GM23248 (cell line): ENCODE results near the gene PKIB. TPM values are rescaled to one million over a fixed set of nuclear protein-coding genes. Genes with fewer than 3 reads are reported as not detected.
A peak's percentile ranks its signal among the peaks of the same experiment; 100 is the strongest.
"Not testable (repeated sequence)": the region's sequence is repeated elsewhere in the genome, so short reads cannot be mapped to it uniquely, and the experiment has no call there.

ENCODE experiments used
- DNase-seq: peaks from one replicate; pipeline ENCODE4 v3.0.0-alpha.2; 2015
- H2AFZ ChIP-seq: fragments of 200-600 bp; sonication (generic); 2 replicates; pipeline ENCODE4 v1.6.1; 2016; ENCODE audit warnings: antibody characterized with exemption
- H3F3A ChIP-seq: fragments of 200-600 bp; sonication (generic); 2 replicates; pipeline ENCODE4 v1.6.1; 2016; ENCODE audit warnings: mild to moderate bottlenecking, antibody characterized with exemption, mixed run types; ENCODE audit not compliant: insufficient read depth
- H3K27ac ChIP-seq: fragments of 200-600 bp; sonication (generic); 2 replicates; pipeline ENCODE4 v1.5.1; 2016; ENCODE audit warnings: mild to moderate bottlenecking
- H3K27me3 ChIP-seq: fragments of 200-600 bp; sonication (generic); replicated peaks from 2 replicates; pipeline ENCODE4 v1.6.1; 2016; ENCODE audit warnings: mild to moderate bottlenecking; ENCODE audit not compliant: insufficient read depth
- H3K36me3 ChIP-seq: fragments of 200-600 bp; sonication (generic); 2 replicates; pipeline ENCODE4 v1.6.1; 2016; ENCODE audit warnings: low read depth, mild to moderate bottlenecking
- H3K4me1 ChIP-seq: fragments of 200-600 bp; sonication (generic); 2 replicates; pipeline ENCODE4 v1.6.1; 2016; ENCODE audit warnings: mild to moderate bottlenecking; ENCODE audit not compliant: insufficient read depth
- H3K4me2 ChIP-seq: fragments of 200-600 bp; sonication (generic); one replicate; pipeline ENCODE4 v1.6.1; 2016; ENCODE audit warnings: mild to moderate bottlenecking; ENCODE audit not compliant: unreplicated experiment
- H3K4me3 ChIP-seq: fragments of 200-600 bp; sonication (generic); 2 replicates; pipeline ENCODE4 v1.5.1; 2016; ENCODE audit warnings: mild to moderate bottlenecking
- H3K79me2 ChIP-seq: fragments of 200-600 bp; sonication (generic); 2 replicates; pipeline ENCODE4 v1.6.1; 2016; ENCODE audit warnings: mild to moderate bottlenecking; ENCODE audit not compliant: insufficient read depth
- H3K9ac ChIP-seq: fragments of 200-600 bp; sonication (generic); 2 replicates; pipeline ENCODE4 v1.6.1; 2016; ENCODE audit warnings: mild to moderate bottlenecking
- H3K9me2 ChIP-seq: fragments of 200-600 bp; sonication (generic); 2 replicates; pipeline ENCODE4 v1.6.1; 2016; ENCODE audit warnings: mixed run types, mild to moderate bottlenecking, moderate library complexity; ENCODE audit not compliant: insufficient read depth
- H3K9me3 ChIP-seq: fragments of 200-600 bp; sonication (generic); one replicate; pipeline ENCODE4 v1.6.1; 2017; ENCODE audit warnings: low read depth
- H4K20me1 ChIP-seq: fragments of 200-600 bp; sonication (generic); 2 replicates; pipeline ENCODE4 v1.6.0; 2016; ENCODE audit not compliant: insufficient read depth
- EZH2 ChIP-seq: fragments of 200-600 bp; sonication (generic); IDR thresholded peaks from 2 replicates; pipeline ENCODE4 v1.6.1; 2018; ENCODE audit warnings: antibody characterized with exemption, mild to moderate bottlenecking; ENCODE audit not compliant: insufficient read depth, poor library complexity, severe bottlenecking
- EZH2phosphoT487 ChIP-seq: fragments of 200-600 bp; sonication (generic); IDR thresholded peaks from 2 replicates; pipeline ENCODE4 v1.6.1; 2018; ENCODE audit warnings: antibody characterized with exemption, moderate library complexity, mild to moderate bottlenecking, low read depth; ENCODE audit not compliant: insufficient read depth
- WGBS, 2 experiments: methylation state at CpG; one replicate each; pipeline ENCODE4 v1.1.6; 2015 to 2017; ENCODE audit warnings: low lambda C conversion rate in 2 of 2, low coverage in 1 of 2; ENCODE audit errors: missing lambda C conversion rate in 2 of 2; 5-methylcytosine and 5-hydroxymethylcytosine counted together
- in situ Hi-C: fragments of 300-500 bp; cut with MboI; formaldehyde crosslinking; loops from 2 replicates; pipeline ENCODE4 v1.15.0; 2020
- polyA plus RNA-seq: library from polyadenylated mRNA; unstranded; fragments of >200 nt; fragmentation: Nextera tagmentation; extraction: Ambion mirVana; gene quantifications from 2 replicates; pipeline ENCODE4 v1.2.1, GENCODE V29; 2016
- total RNA-seq: library from RNA; depleted of rRNA; stranded (reverse); fragments of >200 nt; shearing (Covaris generic); gene quantifications from 2 replicates; pipeline ENCODE4 v1.2.3, GENCODE V29; 2014

PKIB gene
- total and polyA plus RNA-seq, 2 experiments from 2014 or later: 0.40 TPM; not detected in 1

DNA sequence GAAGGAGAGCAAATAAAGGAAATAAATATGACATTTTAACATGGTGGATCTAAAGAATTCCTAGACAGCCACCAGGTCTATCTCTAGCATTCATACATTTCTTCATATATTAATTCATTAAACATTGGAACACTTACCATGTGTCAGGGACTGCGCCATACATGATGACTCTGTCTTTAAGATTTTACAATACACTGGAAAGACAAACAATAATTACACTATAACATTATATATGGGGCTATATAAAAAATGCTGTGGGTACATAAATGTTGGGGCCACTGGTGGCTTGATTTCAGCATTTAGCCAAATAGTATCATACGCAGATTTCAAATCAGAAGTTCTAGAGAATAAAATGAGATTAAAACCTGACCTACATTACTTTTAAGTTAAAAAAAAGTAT is 33.3 kb upstream of the PKIB start:
- H2AFZ ChIP-seq: no peak overlapping the region
- no peaks in the 10 kb centered on the region for H3F3A ChIP-seq
- in situ Hi-C loops: no loop called here
- H3K36me3 ChIP-seq: no peaks in the 10 kb centered on the region
- no peaks in the 10 kb centered on the region for H3K27me3 ChIP-seq
- H3K4me3 ChIP-seq: no peak overlapping the region
- DNase-seq: no peak
- no peaks in the 10 kb centered on the region for H4K20me1 ChIP-seq
- H3K9ac ChIP-seq: no peak overlapping the region
- no peaks in the 10 kb centered on the region for H3K79me2 ChIP-seq
- no peak overlapping the region for H3K27ac ChIP-seq
- H3K9me2 ChIP-seq: no peaks in the 10 kb centered on the region; the same call in 1 of the 2 replicates
- no peak overlapping the region for H3K4me2 ChIP-seq
- TF ChIP-seq EZH2: no peak
- no peak for TF ChIP-seq EZH2phosphoT487
- no peaks in the 10 kb centered on the region for H3K9me3 ChIP-seq
- WGBS, 2 experiments: 48 to 52% methylated on average over 2 of the region's 2 CpGs
- no peaks in the 10 kb centered on the region for H3K4me1 ChIP-seq

DNA sequence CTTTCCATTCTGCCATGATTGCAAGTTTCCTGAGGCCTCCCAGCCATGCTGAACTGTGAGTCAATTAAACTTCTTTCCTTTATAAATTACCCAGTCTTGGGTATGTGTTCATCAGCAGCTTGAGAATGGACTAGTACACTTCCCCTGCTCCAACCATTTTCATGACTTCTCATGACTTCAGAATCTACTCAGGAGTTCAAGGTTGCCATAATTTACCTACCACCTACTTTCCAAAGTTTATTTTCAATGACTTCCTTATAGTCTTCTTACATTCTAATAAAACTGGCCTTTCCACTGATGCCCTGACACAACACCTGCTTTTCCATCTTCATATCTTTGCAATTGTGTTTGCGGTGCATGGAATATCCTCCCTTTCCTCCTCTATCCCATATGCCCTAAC is 31.2 kb upstream of the PKIB start:
- H3K27ac ChIP-seq: no peak overlapping the region
- H3K4me1 ChIP-seq: no peaks in the 10 kb centered on the region
- H4K20me1 ChIP-seq: no peaks in the 10 kb centered on the region; the same call in 1 of the 2 replicates
- H3K4me3 ChIP-seq: no peak overlapping the region
- no peak for DNase-seq
- whole genome bisulfite sequencing, 2 experiments: 78 to 82% methylated on average over 1 of the region's 1 CpG
- H3K4me2 ChIP-seq: no peak overlapping the region
- H2AFZ ChIP-seq: no peak overlapping the region
- in situ Hi-C loops: no loop called here
- no peaks in the 10 kb centered on the region for H3K9me2 ChIP-seq
- no peaks in the 10 kb centered on the region for H3K79me2 ChIP-seq
- H3K27me3 ChIP-seq: no peaks in the 10 kb centered on the region
- no peak overlapping the region for H3K9ac ChIP-seq
- TF ChIP-seq EZH2 (no peak), EZH2phosphoT487 (no peak)
- H3K9me3 ChIP-seq: no peaks in the 10 kb centered on the region
- no peaks in the 10 kb centered on the region for H3K36me3 ChIP-seq
- H3F3A ChIP-seq: no peaks in the 10 kb centered on the region

GRCh38 chr6:122580737-122581136 is 29.5 kb upstream of the PKIB start:
- no peak overlapping the region for H3K4me3 ChIP-seq
- DNase-seq: peak; percentile 2
- H3K4me1 ChIP-seq: no peaks in the 10 kb centered on the region
- no peaks in the 10 kb centered on the region for H3F3A ChIP-seq
- no peaks in the 10 kb centered on the region for H3K36me3 ChIP-seq
- no peaks in the 10 kb centered on the region; the same call in 1 of the 2 replicates for H4K20me1 ChIP-seq
- TF ChIP-seq EZH2: no peak
- H2AFZ ChIP-seq: no peak overlapping the region
- in situ Hi-C loops: no loop called here
- WGBS, 2 experiments: 25 to 28% methylated on average over 3 of the region's 3 CpGs
- H3K9me3 ChIP-seq: no peaks in the 10 kb centered on the region
- no peak overlapping the region for H3K9ac ChIP-seq
- no peaks in the 10 kb centered on the region for H3K79me2 ChIP-seq
- no peaks in the 10 kb centered on the region for H3K9me2 ChIP-seq
- no peak overlapping the region for H3K4me2 ChIP-seq
- H3K27ac ChIP-seq: no peak overlapping the region
- no peaks in the 10 kb centered on the region for H3K27me3 ChIP-seq

GRCh38 chr6:122589115-122589514 is 21.1 kb upstream of the PKIB start:
- no peaks in the 10 kb centered on the region for H3K4me1 ChIP-seq
- no peak overlapping the region for H3K9ac ChIP-seq
- in situ Hi-C loops: no loop called here
- DNase-seq: peak; percentile 10
- no peak overlapping the region for H3K27ac ChIP-seq
- no peaks in the 10 kb centered on the region for H3F3A ChIP-seq
- no peaks in the 10 kb centered on the region for H3K9me2 ChIP-seq
- no peak overlapping the region for H3K4me2 ChIP-seq
- TF ChIP-seq EZH2phosphoT487: no peak
- no peak for TF ChIP-seq EZH2
- no peaks in the 10 kb centered on the region for H4K20me1 ChIP-seq
- 75 to 76% methylated on average over 1 of the region's 1 CpG for WGBS, 2 experiments
- H3K36me3 ChIP-seq: no peaks in the 10 kb centered on the region
- H2AFZ ChIP-seq: no peak overlapping the region
- no peaks in the 10 kb centered on the region for H3K9me3 ChIP-seq
- no peaks in the 10 kb centered on the region for H3K27me3 ChIP-seq
- H3K4me3 ChIP-seq: no peak overlapping the region
- no peaks in the 10 kb centered on the region for H3K79me2 ChIP-seq

DNA sequence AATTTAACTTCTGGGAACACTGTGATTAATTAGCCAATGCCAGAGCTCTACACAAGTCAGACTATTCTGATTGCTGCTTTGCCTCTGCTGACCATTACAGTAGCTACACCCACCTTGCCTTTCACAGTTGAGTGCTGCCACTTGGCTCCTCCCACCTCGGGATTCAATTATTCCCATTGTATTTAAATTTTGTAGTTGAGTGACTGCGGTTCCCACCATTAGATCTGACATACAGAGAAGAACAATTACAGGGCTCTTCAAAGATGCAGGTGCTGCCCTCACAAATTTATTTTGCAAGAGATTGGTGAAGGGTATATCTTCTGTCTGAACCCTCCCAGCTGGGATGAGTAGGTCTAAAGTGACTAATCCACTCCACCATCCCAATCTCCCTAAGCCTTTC is 11.9 kb upstream of the PKIB start:
- not testable (repeated sequence) for H3K27me3 ChIP-seq, H4K20me1 ChIP-seq
- 34 to 48% methylated on average over 2 of the region's 2 CpGs for WGBS, 2 experiments

More for the DNA sequence above, 11.9 kb upstream of the PKIB start:
- DNase-seq, H3K4me3 ChIP-seq, H3K27ac ChIP-seq, in situ Hi-C loops, H3K9me2 ChIP-seq, H3K4me2 ChIP-seq, H3F3A ChIP-seq, H2AFZ ChIP-seq, H3K79me2 ChIP-seq, H3K9ac ChIP-seq, H3K9me3 ChIP-seq, H3K36me3 ChIP-seq, H3K4me1 ChIP-seq: not testable (repeated sequence)
